OCI-LY7 (cell line): ENCODE results near the gene FAM171A2.

Source experiments
- CTCF ChIP-seq: fragments of 200-600 bp; sonication (generic); conservative IDR thresholded peaks from 2 replicates; pipeline ENCODE4 v1.5.1; 2014; ENCODE audit warnings: mild to moderate bottlenecking, antibody characterized with exemption, low read length, moderate library complexity, mixed read lengths
- EZH2phosphoT487 ChIP-seq: fragments of 200-600 bp; sonication (generic); IDR thresholded peaks from 2 replicates; pipeline ENCODE4 v1.6.1; 2018; ENCODE audit warnings: low read depth, borderline replicate concordance, mild to moderate bottlenecking, mixed run types, antibody characterized with exemption, low read length, moderate library complexity, mixed read lengths

- TF ChIP-seq CTCF: no peak
- no peak for TF ChIP-seq EZH2phosphoT487
Observed at GRCh38 chr17:44383363-44383762, 19.7 kb upstream of the FAM171A2 start.
